ENCODE measurements around the gene PAPOLG.

The PAPOLG gene

DNA sequence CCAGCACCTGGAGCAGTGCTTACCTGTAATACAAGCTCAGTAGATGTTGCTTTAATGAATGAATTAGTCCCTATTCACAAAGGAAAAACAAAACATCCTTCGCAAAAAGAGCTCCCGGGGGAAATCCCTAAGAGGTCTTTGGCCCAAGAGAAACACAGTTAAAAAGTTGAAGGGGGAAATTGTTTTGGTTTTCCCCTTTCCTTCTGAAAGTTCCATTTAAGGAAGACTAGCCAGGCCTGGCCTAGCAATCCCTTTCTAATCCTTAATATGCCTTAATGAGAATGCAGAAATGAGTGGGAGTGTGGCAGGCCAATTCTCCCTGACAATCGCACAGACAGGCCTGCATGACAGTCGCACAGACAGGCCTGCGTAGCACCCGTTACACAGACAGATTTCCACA is 91.8 kb downstream of the PAPOLG start:
- H3K36me3 ChIP-seq (ENCODE audit: insufficient read depth, low read length): no peaks in the 10 kb centered on the region
- H3K27ac ChIP-seq: no peak overlapping the region
- no peak overlapping the region for H3K4me3 ChIP-seq
- TF ChIP-seq POLR2AphosphoS5 (IDR thresholded peaks at IDR 0.05; ENCODE audit: borderline replicate concordance, low read depth, low read length): no peak
- no peak for TF ChIP-seq EZH2 (IDR thresholded peaks at IDR 0.05)
- no peak for TF ChIP-seq FOXP2 (optimal IDR thresholded peaks at IDR 0.05; ENCODE audit: control extremely low read depth, extremely low read length, insufficient read depth)
- no peaks in the 10 kb centered on the region for H3K9me3 ChIP-seq (ENCODE audit: low read depth, low read length)
- DNase-seq (ENCODE audit: low read depth, low spot score): no peak
- H3K9ac ChIP-seq (ENCODE audit: insufficient read length): no peak overlapping the region
